HCT116 (cell line): Measurements from ENCODE around the gene SLC30A10.

Experiments used
- CBX3 ChIP-seq: IDR thresholded peaks from 2 replicates; pipeline ENCODE4 v1.6.1; 2012; ENCODE audit warnings: low read depth
- CEBPB ChIP-seq: IDR thresholded peaks from 2 replicates; pipeline ENCODE4 v1.6.1; 2012; ENCODE audit warnings: low read depth
- CTCF ChIP-seq, 3 experiments: fragments of 200-600 bp in 1 of 3; sonication (generic) in 1 of 3; IDR thresholded peaks in 2 of 3; conservative IDR thresholded peaks in 1 of 3; 2 replicates each; pipeline ENCODE4 v1.5.1; 2012 to 2017; ENCODE audit warnings: low read depth in 2 of 3, low read length in 2 of 3, antibody characterized with exemption in 1 of 3, borderline replicate concordance in 1 of 3, control low read depth in 1 of 3, mild to moderate bottlenecking in 1 of 3, mixed read lengths in 1 of 3, mixed run types in 1 of 3, moderate library complexity in 1 of 3; ENCODE audit not compliant: insufficient read depth in 1 of 3
- EZH2 ChIP-seq: fragments of 200-600 bp; sonication (generic); IDR thresholded peaks from 2 replicates; pipeline ENCODE4 v1.6.1; 2017; ENCODE audit warnings: antibody characterized with exemption, mixed run types
- EZH2phosphoT487 ChIP-seq: fragments of 200-600 bp; IDR thresholded peaks from 2 replicates; pipeline ENCODE4 v1.6.1; 2018; ENCODE audit warnings: antibody characterized with exemption, borderline replicate concordance
- POLR2A ChIP-seq: IDR thresholded peaks from 2 replicates; pipeline ENCODE4 v1.7.0; 2011; ENCODE audit warnings: borderline replicate concordance; ENCODE audit not compliant: insufficient read depth, insufficient read length; ENCODE audit errors: extremely low read depth
- POLR2AphosphoS5 ChIP-seq: IDR thresholded peaks from 2 replicates; pipeline ENCODE4 v1.6.1; 2011; ENCODE audit warnings: mild to moderate bottlenecking, low read depth, low read length, moderate library complexity
- RAD21 ChIP-seq: IDR thresholded peaks from 2 replicates; pipeline ENCODE4 v1.6.1; 2012; ENCODE audit warnings: low read depth, mild to moderate bottlenecking
- SIN3A ChIP-seq: IDR thresholded peaks from 2 replicates; pipeline ENCODE4 v1.6.1; 2012; ENCODE audit warnings: low read depth
- SP1 ChIP-seq: IDR thresholded peaks from 2 replicates; pipeline ENCODE4 v1.6.1; 2012; ENCODE audit warnings: low read depth
- YY1 ChIP-seq: IDR thresholded peaks from 2 replicates; pipeline ENCODE4 v1.6.1; 2011; ENCODE audit warnings: low read length, low read depth, moderate library complexity, mild to moderate bottlenecking; ENCODE audit not compliant: insufficient replicate concordance; ENCODE audit errors: extremely low read depth
- ZFX ChIP-seq: fragments of 450-650 bp; IDR thresholded peaks from 2 replicates; pipeline ENCODE4 v1.6.1; 2017
- TF ChIP-seq, protein P1 (sequence below): IDR thresholded peaks from 2 replicates; pipeline ENCODE4 v1.6.1; 2012
- TF ChIP-seq, protein P2 (sequence below): IDR thresholded peaks from 2 replicates; pipeline ENCODE4 v1.6.1; 2011; ENCODE audit warnings: mild to moderate bottlenecking, low read length, moderate library complexity; ENCODE audit not compliant: insufficient replicate concordance; ENCODE audit errors: extremely low read depth

- no peak for TF ChIP-seq CEBPB
- TF ChIP-seq CTCF (IDR thresholded peaks at IDR 0.05 in 2 of 3, conservative IDR thresholded peaks at IDR 0.05 in 1 of 3; ENCODE audit: borderline replicate concordance in 1 of 3, insufficient read depth in 1 of 3, low read depth in 2 of 3, low read length in 2 of 3): no peak
- no peak for TF ChIP-seq YY1
- no peak for TF ChIP-seq EZH2phosphoT487
- TF ChIP-seq SIN3A: no peak
- no peak for TF ChIP-seq POLR2AphosphoS5
- TF ChIP-seq, protein P1, sequence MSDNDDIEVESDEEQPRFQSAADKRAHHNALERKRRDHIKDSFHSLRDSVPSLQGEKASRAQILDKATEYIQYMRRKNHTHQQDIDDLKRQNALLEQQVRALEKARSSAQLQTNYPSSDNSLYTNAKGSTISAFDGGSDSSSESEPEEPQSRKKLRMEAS: no peak
- TF ChIP-seq EZH2: no peak
- TF ChIP-seq, protein P2, sequence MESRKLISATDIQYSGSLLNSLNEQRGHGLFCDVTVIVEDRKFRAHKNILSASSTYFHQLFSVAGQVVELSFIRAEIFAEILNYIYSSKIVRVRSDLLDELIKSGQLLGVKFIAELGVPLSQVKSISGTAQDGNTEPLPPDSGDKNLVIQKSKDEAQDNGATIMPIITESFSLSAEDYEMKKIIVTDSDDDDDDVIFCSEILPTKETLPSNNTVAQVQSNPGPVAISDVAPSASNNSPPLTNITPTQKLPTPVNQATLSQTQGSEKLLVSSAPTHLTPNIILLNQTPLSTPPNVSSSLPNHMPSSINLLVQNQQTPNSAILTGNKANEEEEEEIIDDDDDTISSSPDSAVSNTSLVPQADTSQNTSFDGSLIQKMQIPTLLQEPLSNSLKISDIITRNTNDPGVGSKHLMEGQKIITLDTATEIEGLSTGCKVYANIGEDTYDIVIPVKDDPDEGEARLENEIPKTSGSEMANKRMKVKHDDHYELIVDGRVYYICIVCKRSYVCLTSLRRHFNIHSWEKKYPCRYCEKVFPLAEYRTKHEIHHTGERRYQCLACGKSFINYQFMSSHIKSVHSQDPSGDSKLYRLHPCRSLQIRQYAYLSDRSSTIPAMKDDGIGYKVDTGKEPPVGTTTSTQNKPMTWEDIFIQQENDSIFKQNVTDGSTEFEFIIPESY: no peak
- no peak for TF ChIP-seq POLR2A
- no peak for TF ChIP-seq CBX3
- TF ChIP-seq SP1: no peak
- TF ChIP-seq RAD21: no peak
- no peak for TF ChIP-seq ZFX
These were observed 17.4 kb upstream of the SLC30A10 start for GRCh38 chr1:219945795-219946194.
